HCT116 (cell line): Measurements from ENCODE around the gene TRIM56.

ENCODE experiments used
- ELF1 ChIP-seq: IDR thresholded peaks from 2 replicates; pipeline ENCODE4 v1.6.1; 2012; ENCODE audit warnings: low read depth, borderline replicate concordance
- YY1 ChIP-seq: IDR thresholded peaks from 2 replicates; pipeline ENCODE4 v1.6.1; 2011; ENCODE audit warnings: low read length, low read depth, moderate library complexity, mild to moderate bottlenecking; ENCODE audit not compliant: insufficient replicate concordance; ENCODE audit errors: extremely low read depth

DNA sequence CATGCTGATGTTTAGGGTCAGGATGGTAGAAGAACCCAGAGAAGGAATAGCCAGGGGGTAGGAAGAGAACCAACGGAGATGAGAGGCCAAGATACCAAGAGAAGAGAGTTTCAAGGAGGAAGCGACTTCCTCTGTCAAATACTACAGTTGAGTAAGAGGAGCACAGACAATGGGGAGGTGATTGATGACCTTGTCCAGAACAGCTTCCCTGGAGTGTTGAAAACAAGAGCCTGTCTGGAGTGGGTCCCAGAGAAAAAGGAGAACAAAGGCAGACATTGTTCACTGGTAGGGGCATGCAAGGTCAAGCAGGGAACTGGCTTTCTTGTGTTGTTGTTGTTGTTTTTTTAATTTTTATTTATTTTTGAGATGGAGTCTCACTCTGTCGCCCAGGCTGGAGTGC lies 9.6 kb upstream of the TRIM56 start:
- TF ChIP-seq ELF1 (no peak), YY1 (no peak)
